GM23338 (cell line): Measurements from ENCODE around the gene RTKN2. TPM values are rescaled to one million over a fixed set of nuclear protein-coding genes. Genes with fewer than 3 reads are reported as not detected.

Experiments used
- ATAC-seq: fragments of 200-7000 bp; cut with Tn5 transposase; 3 replicates; pipeline ENCODE4 v1.9.1; 2020
- DNase-seq: peaks from one replicate; pipeline ENCODE4 v3.0.0-alpha.2; 2015; ENCODE audit warnings: low spot score
- H2AFZ ChIP-seq: fragments of 200-600 bp; sonication (generic); 2 replicates; pipeline ENCODE4 v1.8.0; 2016; ENCODE audit warnings: antibody characterized with exemption, mild to moderate bottlenecking, moderate library complexity
- H3F3A ChIP-seq: fragments of 200-600 bp; sonication (generic); replicated peaks from 2 replicates; pipeline ENCODE4 v1.8.0; 2017; ENCODE audit warnings: antibody characterized with exemption, mixed run types, low read depth
- H3K27ac ChIP-seq: fragments of 200-600 bp; sonication (generic); 2 replicates; pipeline ENCODE4 v1.6.1; 2016; ENCODE audit warnings: low read depth
- H3K27me3 ChIP-seq: fragments of 200-600 bp; sonication (generic); 2 replicates; pipeline ENCODE4 v1.8.0; 2016; ENCODE audit warnings: mild to moderate bottlenecking, mixed run types, moderate library complexity; ENCODE audit not compliant: insufficient read depth
- H3K36me3 ChIP-seq: fragments of 200-600 bp; sonication (generic); 2 replicates; pipeline ENCODE4 v1.8.0; 2016; ENCODE audit warnings: mild to moderate bottlenecking; ENCODE audit not compliant: insufficient read depth
- H3K4me1 ChIP-seq: fragments of 200-600 bp; sonication (generic); 2 replicates; pipeline ENCODE4 v1.8.0; 2016; ENCODE audit warnings: mild to moderate bottlenecking, moderate library complexity; ENCODE audit not compliant: insufficient read depth
- H3K4me2 ChIP-seq: fragments of 200-600 bp; sonication (generic); 2 replicates; pipeline ENCODE4 v1.7.1; 2017; ENCODE audit warnings: mixed run types
- H3K4me3 ChIP-seq: fragments of 200-600 bp; sonication (generic); 2 replicates; pipeline ENCODE4 v1.6.1; 2016; ENCODE audit warnings: mixed run types
- H3K79me2 ChIP-seq: fragments of 200-600 bp; sonication (generic); replicated peaks from 2 replicates; pipeline ENCODE4 v1.8.0; 2017; ENCODE audit warnings: mild to moderate bottlenecking; ENCODE audit not compliant: insufficient read depth
- H3K9me2 ChIP-seq: fragments of 200-600 bp; sonication (generic); 2 replicates; pipeline ENCODE4 v1.8.0; 2017; ENCODE audit not compliant: insufficient read depth
- H4K20me1 ChIP-seq: fragments of 200-600 bp; sonication (generic); replicated peaks from 2 replicates; pipeline ENCODE4 v1.8.0; 2017; ENCODE audit warnings: mild to moderate bottlenecking; ENCODE audit not compliant: insufficient read depth
- H3K27ac Mint-ChIP-seq: 2 replicates; pipeline ENCODE4 v1.8.0; 2020; ENCODE audit warnings: inconsistent platforms, mild to moderate bottlenecking, moderate library complexity, mixed read lengths
- H3K27me3 Mint-ChIP-seq: 3 replicates; pipeline ENCODE4 v1.8.0; 2022; ENCODE audit warnings: low read depth, mild to moderate bottlenecking, moderate library complexity, mixed read lengths, inconsistent platforms; ENCODE audit not compliant: insufficient read depth, poor library complexity
- H3K36me3 Mint-ChIP-seq: 3 replicates; pipeline ENCODE4 v1.8.0; 2021; ENCODE audit warnings: low read depth, mild to moderate bottlenecking, inconsistent platforms, moderate library complexity, mixed read lengths
- H3K4me1 Mint-ChIP-seq: 3 replicates; pipeline ENCODE4 v1.8.0; 2020; ENCODE audit warnings: mild to moderate bottlenecking, inconsistent platforms, mixed read lengths
- H3K4me3 Mint-ChIP-seq: 3 replicates; pipeline ENCODE4 v1.8.0; 2021; ENCODE audit warnings: moderate library complexity, mild to moderate bottlenecking, inconsistent platforms, mixed read lengths
- H3K9me3 Mint-ChIP-seq: 3 replicates; pipeline ENCODE4 v1.8.0; 2020; ENCODE audit warnings: moderate library complexity, mild to moderate bottlenecking, inconsistent platforms, mixed read lengths
- CREB1 ChIP-seq: fragments of 250-450 bp; sonication (Bioruptor Pico); IDR thresholded peaks from 2 replicates; pipeline ENCODE4 v1.5.0; 2020; ENCODE audit warnings: low read depth, mild to moderate bottlenecking, moderate library complexity
- EZH2 ChIP-seq: fragments of 200-600 bp; sonication (generic); IDR thresholded peaks from one replicate; pipeline ENCODE4 v1.8.0; 2017; ENCODE audit warnings: antibody characterized with exemption, mild to moderate bottlenecking, low read depth; ENCODE audit not compliant: unreplicated experiment
- POLR2AphosphoS5 ChIP-seq: IDR thresholded peaks from 2 replicates; pipeline ENCODE4 v1.6.1; 2016; ENCODE audit warnings: antibody characterized with exemption, low read depth
- REST ChIP-seq: IDR thresholded peaks from one replicate; pipeline ENCODE4 v1.6.1; 2018; ENCODE audit warnings: antibody characterized with exemption; ENCODE audit not compliant: unreplicated experiment
- STAT1 ChIP-seq: IDR thresholded peaks from one replicate; pipeline ENCODE4 v1.6.1; 2016; ENCODE audit warnings: antibody characterized with exemption; ENCODE audit not compliant: unreplicated experiment
- ZNF114 ChIP-seq: fragments of 250-450 bp; sonication (Bioruptor Pico); IDR thresholded peaks from 2 replicates; pipeline ENCODE4 v1.5.0; 2020; ENCODE audit warnings: mild to moderate bottlenecking, moderate library complexity
- ZNF462 ChIP-seq: fragments of 250-450 bp; sonication (Bioruptor Pico); IDR thresholded peaks from 2 replicates; pipeline ENCODE4 v1.5.0; 2020; ENCODE audit warnings: mild to moderate bottlenecking, moderate library complexity
- polyA plus RNA-seq: library from polyadenylated mRNA; unstranded; fragments of >200 nt; fragmentation: Nextera tagmentation; extraction: Ambion mirVana; gene quantifications from 2 replicates; pipeline ENCODE4 v1.2.1, GENCODE V29; 2016
- total RNA-seq: library from RNA; depleted of rRNA; stranded (reverse); fragments of >200 nt; shearing (Covaris generic); gene quantifications from 2 replicates; pipeline ENCODE4 v1.2.3, GENCODE V29; 2014
- TF ChIP-seq, protein P1 (sequence below), 2 experiments: fragments of 200-600 bp in 1 of 2; sonication (generic) in 1 of 2; conservative IDR thresholded peaks; 2 replicates each; pipeline versions ENCODE4 v1.5.1 to v1.6.1; 2016 to 2017; ENCODE audit warnings: antibody characterized with exemption in 2 of 2, low read depth in 2 of 2, mild to moderate bottlenecking in 2 of 2, moderate library complexity in 1 of 2
- TF ChIP-seq, protein P2 (sequence below): IDR thresholded peaks from 2 replicates; pipeline ENCODE4 v1.6.1; 2016; ENCODE audit warnings: antibody characterized with exemption

Gene RTKN2
- total and polyA plus RNA-seq, 2 experiments from 2014 or later = 15.3 to 23.6 TPM

DNA sequence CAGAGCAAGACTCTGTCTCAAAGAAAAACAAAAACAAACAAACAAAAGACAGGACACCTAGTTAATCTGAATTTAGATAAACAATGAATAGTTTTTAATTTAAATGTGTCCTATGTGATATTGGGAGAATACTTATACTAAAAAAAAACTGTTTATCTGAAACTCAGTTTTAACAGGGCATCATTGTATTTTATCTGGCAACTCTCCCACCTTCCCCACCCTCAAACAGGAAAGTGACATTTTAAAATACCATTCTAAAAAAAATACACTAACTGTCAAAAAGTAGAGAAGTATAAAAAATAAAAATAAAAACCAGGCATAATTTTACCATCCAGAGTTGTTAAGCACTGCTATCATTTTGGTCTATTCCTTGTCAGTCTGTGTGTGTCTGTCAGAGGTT, 119.0 kb downstream of the RTKN2 start (continued):
- TF ChIP-seq REST = no peak
- TF ChIP-seq CREB1 (CRISPR knock-in tag) = no peak

DNA sequence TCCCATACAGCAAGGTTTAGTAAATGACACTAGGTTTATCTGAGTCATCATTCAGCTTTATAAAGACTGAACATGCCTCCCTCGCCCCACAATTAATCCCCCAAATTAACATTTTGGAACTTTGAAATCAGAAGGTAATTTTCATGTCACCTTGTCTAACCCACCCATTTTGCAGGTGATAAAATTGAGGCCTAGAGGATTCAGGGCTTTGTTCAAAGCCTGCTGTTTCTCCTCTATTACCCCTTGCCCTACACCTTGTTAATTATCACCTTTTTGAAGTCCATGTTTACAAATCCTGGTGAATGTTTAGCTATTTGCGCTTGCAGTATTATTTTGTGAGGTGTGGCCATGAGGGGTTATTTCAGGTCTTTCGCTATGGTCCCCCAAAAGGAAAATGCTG, 120.5 kb downstream of the RTKN2 start:
- no peak overlapping the region for H2AFZ ChIP-seq
- H3K9me2 ChIP-seq = 0 out of 2 replicates have a peak, but pooled peaks cover 3% of the 10 kb centered on the region
- no peaks in the 10 kb centered on the region; the same call in 2 of the 3 replicates for H3K36me3 Mint-ChIP-seq
- H3F3A ChIP-seq = no peaks in the 10 kb centered on the region
- no peaks in the 10 kb centered on the region for H4K20me1 ChIP-seq
- no peaks in the 10 kb centered on the region for H3K4me1 Mint-ChIP-seq
- no peak overlapping the region for H3K27ac ChIP-seq
- H3K27me3 Mint-ChIP-seq = peaks cover 4% of the 10 kb centered on the region
- H3K4me3 ChIP-seq = no peak overlapping the region
- no peaks in the 10 kb centered on the region for H3K79me2 ChIP-seq
- no peak overlapping the region for H3K27ac Mint-ChIP-seq
- H3K36me3 ChIP-seq = no peaks in the 10 kb centered on the region
- H3K4me1 ChIP-seq = no peaks in the 10 kb centered on the region
- 0 out of 3 replicates have a peak, but pooled peaks cover under 1% of the 10 kb centered on the region for H3K9me3 Mint-ChIP-seq
- H3K27me3 ChIP-seq = no peaks in the 10 kb centered on the region
- ATAC-seq = no peak
- H3K4me2 ChIP-seq = no peak overlapping the region
- H3K4me3 Mint-ChIP-seq = no peak overlapping the region
- no peak for DNase-seq
- TF ChIP-seq ZNF114 (CRISPR knock-in tag) (no peak), STAT1 (no peak), ZNF462 (CRISPR knock-in tag) (no peak), POLR2AphosphoS5 (no peak), EZH2 (no peak), CREB1 (CRISPR knock-in tag) (no peak)
- TF ChIP-seq, protein P1, sequence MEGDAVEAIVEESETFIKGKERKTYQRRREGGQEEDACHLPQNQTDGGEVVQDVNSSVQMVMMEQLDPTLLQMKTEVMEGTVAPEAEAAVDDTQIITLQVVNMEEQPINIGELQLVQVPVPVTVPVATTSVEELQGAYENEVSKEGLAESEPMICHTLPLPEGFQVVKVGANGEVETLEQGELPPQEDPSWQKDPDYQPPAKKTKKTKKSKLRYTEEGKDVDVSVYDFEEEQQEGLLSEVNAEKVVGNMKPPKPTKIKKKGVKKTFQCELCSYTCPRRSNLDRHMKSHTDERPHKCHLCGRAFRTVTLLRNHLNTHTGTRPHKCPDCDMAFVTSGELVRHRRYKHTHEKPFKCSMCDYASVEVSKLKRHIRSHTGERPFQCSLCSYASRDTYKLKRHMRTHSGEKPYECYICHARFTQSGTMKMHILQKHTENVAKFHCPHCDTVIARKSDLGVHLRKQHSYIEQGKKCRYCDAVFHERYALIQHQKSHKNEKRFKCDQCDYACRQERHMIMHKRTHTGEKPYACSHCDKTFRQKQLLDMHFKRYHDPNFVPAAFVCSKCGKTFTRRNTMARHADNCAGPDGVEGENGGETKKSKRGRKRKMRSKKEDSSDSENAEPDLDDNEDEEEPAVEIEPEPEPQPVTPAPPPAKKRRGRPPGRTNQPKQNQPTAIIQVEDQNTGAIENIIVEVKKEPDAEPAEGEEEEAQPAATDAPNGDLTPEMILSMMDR (conservative IDR thresholded peaks at IDR 0.05; ENCODE audit: low read depth in 2 of 2) = no peak
- TF ChIP-seq, protein P2, sequence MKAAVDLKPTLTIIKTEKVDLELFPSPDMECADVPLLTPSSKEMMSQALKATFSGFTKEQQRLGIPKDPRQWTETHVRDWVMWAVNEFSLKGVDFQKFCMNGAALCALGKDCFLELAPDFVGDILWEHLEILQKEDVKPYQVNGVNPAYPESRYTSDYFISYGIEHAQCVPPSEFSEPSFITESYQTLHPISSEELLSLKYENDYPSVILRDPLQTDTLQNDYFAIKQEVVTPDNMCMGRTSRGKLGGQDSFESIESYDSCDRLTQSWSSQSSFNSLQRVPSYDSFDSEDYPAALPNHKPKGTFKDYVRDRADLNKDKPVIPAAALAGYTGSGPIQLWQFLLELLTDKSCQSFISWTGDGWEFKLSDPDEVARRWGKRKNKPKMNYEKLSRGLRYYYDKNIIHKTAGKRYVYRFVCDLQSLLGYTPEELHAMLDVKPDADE = no peak
